Activated CD4-positive, alpha-beta T cell treated with anti-CD3 and anti-CD28 coated beads, Interleukin-2, Interleukin-4, amounts not matched to agents 100 ng/mL and 50 ng/mL, durations not matched to agents 16 hours and 8 hours (primary cell): ENCODE results near the gene EIF2S3B.
A peak's percentile ranks its signal among the peaks of the same experiment; 100 is the strongest.
"Not testable (repeated sequence)": the region's sequence is repeated elsewhere in the genome, so short reads cannot be mapped to it uniquely, and the experiment has no call there.

Experiments used
- DNase-seq: peaks from one replicate; pipeline ENCODE4 v3.0.0-alpha.2; 2020; ENCODE audit warnings: low spot score

The EIF2S3B gene

DNA sequence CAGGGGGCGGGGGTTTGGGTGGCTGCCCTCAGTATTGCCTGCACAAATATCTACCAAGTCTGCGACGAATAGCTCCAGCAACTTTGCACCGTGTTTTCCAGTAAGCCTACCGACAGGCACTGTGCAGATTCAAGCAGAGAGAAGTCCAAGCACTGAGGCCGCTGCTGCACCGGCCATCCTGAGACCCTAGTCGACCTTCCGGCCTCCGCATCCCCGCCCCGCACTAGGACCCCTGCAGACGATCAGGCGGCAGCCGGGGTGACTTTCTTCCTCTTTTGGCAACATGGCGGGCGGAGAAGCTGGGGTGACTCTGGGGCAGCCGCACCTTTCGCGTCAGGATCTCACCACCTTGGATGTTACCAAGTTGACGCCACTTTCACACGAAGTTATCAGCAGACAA, at the start of gene EIF2S3B:
TSS of gene EIF2S3B (plus strand) at position 271 of the 400 bp plus-strand sequence. CDS start at position 284, 13 bp downstream.
- no peak for DNase-seq

DNA sequence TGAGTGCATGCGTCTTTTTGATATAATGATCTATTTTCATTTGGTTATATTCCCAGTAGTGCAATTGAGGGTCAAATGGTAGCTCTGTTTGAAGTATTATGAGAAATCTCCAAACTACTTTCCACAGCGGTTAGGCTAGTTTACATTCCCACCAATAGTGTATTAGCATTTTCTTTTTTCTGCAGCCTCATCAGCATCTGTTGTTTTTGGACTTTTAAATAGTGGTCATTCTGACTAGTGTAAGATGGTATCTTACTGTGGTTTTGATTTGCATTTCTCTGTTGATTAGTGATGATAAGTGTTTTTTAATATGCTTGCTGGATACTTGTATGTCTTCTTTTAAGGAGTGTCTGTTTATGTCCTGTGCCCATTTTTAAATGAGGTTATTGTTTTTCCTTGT, 48.8 kb upstream of the EIF2S3B start:
- DNase-seq, result no peak

DNA sequence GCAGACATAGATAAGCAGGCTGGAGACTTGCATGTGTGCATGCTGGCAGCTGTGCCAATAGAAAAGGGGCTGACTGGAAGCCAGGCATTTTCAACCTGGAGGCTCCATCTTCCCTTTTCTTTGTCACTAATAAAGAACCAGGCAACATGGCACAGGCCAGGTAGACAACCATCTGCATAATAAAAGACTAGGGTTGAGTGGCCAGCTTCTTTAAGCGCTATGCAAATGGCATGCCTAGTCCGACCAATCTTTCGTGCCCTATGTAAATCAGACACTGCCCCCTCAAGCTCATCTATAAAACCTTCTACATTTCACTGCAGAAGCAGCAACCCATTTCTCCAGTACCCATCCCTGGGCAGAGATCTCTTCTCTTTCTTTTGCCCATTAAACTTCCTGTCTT, 47.9 kb upstream of the EIF2S3B start:
- no peak for DNase-seq

DNA sequence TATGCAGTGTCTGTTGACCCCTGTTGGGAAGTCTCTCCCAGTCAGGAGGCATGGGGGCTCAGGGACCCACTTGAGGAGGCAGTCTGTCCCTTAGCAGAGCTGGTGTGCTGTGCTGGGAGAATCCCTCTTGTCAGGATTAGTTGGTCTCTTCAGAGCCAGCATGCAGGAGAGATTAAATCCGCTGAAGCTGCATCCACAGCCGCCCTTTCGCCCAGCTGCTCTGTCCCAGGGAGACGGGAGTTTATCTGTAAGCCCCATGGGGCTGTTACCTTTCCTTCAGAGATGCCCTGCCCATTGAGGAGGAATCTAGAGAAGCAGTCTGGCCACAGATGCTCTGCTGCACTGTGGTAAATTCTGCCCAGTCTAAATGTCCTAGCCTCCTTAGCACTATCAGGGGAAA, 39.4 kb upstream of the EIF2S3B start:
- no peak for DNase-seq

DNA sequence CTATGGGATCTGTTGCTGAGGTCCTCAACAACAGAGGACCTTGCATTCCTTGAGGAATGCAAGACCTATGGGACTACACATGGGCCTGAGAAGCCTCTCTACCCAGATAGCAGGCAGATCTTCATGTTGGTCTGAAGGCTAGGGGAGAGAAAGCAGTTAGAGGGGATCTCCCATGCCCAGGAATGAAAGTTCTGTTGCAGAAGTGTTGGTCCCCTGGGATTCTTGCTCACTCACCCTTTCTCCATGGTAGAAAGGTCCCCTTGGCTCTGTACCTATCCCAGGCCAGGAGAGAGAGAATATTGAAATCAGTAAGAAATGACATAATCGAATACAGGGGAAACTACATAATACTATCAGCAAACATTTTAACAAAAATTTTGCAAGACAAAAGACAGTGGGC, 36.0 kb upstream of the EIF2S3B start:
- no peak for DNase-seq

DNA sequence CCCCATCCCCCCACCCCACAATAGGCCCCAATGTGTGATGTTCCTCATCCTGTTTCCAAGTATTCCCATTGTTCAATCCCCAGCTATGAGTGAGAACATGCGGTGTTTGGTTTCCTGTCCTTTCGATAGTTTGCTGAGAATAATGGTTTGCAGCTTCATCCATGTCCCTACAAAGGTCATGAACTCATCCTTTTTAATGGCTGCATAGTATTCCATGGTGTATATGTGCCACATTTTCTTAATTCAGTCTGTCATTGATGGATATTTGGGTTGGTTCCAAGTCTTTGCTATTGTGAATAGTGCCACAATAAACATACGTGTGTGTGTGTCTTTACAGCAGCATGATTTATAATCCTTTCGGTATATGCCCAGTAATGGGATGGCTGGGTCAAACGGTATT, 32.9 kb upstream of the EIF2S3B start:
- not testable (repeated sequence) for DNase-seq

DNA sequence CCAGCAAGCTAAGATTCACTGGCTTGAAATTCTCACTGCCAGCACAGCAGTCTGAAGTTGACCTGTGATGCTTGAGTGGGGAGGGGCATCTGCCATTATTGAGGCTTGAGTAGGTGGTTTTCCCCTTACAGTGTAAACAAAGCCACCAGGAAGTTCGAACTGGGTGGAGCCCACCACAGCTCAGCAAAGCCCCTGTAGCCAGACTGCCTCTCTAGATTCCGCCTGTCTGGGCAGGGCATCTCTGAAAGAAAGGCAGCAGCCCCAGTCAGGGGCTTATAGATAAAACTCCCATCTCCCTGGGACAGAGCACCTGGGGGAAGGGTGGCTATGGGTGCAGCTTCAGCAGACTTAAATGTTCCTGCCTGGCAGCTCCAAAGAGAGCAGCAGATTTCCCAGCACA, 23.8 kb upstream of the EIF2S3B start:
- DNase-seq, result not testable (repeated sequence)

DNA sequence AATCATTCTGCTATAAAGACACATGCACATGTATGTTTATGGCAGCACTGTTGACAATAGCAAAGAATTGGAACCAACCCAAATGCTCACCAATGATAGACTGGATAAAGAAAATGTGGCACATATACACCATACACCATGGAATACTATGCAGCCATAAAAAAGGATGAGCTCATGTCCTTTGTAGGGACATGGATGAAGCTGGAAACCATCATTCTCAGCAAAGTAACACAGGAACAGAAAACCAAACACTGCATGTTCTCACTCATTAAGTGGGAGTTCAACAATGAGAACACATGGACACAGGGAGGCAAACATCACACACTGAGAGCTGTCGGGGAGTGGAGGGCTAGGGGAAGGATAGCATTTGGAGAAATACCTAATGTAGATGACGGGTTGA, 18.4 kb upstream of the EIF2S3B start:
- DNase-seq, result not testable (repeated sequence)

DNA sequence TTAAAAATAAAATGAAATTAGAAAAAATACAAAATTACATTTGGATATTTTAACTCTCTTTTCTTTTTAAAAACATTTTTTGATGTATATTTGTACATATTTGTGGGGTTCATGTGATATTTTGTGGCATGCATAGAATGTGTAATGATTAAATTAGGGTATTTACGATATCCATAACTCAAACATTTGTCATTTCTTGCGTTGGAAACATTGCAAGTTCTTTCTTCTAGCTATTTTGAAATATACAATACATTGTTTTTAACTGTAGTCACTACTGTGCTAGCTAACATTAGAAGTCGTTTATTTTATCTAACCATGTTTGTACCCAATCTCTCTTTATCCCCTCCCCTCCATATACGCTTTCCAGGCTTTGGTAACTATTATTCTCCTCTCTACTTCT, 13.9 kb upstream of the EIF2S3B start:
- no peak for DNase-seq

DNA sequence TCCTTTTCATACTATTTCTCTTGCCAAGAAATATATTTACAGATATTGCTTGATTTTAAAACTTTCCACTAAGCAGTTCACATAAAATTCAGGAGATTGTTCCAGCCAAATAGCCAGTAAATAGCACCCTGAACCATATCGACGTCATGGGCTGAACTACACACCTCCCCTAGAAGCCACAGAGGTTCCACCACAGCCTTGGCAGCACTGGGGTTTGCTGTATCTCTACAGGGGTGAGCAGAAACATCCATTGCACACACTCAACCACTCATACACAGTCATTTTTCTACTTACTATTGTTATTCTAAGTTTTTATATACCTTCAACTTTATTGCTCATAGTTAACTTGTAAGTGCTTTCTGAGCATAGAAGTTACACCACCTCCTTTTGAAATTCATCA, 8.1 kb upstream of the EIF2S3B start:
- DNase-seq, result no peak

DNA sequence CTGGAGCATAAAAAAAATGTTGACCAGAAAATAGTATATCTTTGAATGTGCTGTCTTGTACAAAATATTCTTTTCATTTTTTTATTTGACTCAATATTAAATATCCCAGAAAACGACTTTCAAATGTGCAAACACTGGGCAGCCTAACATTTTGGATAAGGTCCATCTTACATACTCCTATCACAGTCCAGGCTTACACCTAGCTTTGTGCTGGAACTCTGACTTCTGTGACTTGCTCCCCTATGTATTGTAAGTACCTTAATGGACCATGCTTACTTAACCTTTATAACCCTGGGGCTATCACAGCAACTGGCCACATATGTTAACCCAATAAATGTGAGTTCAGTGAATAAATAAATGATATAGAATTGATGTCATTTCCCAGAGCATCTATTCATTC, 7.6 kb upstream of the EIF2S3B start:
- no peak for DNase-seq

DNA sequence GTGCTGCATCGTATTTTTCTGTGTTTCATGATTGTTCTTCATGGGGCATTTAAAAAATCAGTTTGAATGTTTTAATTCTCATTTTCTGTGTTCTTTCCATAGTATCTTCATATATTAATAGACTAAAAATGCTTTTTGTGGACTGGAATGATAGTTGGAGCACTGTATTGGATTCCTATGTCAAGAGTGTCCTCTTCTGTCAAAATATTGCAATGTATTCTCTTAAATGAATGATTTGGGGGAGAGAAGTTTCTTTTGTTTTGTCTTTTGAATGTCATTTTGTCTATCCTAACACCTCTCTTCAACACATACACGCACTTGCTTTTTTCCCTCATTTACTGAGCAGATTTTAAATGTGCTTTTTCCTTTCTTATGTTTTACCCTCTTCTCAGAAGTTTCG, 4.7 kb upstream of the EIF2S3B start:
- no peak for DNase-seq

DNA sequence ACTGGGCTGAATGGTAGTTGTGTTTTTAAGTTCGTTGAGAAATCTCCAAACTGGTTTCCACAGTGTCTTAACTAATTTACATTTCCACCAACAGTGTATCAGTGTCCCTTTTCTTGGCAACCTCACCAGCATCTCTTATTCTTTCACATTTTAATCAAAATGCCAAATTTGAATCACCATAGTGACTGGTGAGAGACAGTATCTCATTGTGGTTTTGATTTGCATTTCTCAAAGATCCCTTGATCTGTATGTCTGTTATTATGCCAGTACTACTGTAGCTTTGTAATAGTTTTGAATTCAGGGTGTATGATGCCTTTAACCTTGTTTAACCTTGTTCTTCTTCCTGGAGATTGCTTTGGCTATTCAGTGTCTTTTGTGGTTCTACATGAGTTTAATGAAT, 2.2 kb upstream of the EIF2S3B start:
- DNase-seq, result no peak

DNA sequence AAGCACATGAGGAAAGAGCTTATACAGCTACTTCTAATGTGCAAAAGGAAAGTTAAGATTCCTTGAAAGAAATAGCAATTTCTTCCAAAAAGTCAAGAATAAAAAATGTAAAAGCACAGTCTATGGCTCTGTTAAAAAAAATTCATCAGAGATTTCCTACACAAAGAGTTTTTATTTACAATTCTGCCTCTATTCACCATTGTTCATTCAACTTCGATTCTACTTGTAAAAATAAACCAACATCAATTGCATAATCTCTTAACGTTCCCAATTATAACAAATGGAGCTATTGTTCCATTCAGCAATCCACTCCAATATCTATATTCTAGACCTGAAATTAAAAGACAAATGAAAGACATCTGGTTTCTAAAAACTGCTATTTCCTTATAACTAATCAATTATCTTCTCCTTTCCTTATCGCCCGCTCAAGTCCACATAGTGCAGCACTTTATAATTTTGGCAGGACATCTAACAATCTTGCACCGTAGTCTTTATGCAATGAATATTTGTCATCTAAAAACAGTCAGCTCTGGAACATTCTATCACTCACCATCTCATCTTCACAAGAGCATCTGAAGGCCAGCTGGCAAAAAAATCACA, 6.2 kb downstream of the EIF2S3B start:
- DNase-seq, result no peak

DNA sequence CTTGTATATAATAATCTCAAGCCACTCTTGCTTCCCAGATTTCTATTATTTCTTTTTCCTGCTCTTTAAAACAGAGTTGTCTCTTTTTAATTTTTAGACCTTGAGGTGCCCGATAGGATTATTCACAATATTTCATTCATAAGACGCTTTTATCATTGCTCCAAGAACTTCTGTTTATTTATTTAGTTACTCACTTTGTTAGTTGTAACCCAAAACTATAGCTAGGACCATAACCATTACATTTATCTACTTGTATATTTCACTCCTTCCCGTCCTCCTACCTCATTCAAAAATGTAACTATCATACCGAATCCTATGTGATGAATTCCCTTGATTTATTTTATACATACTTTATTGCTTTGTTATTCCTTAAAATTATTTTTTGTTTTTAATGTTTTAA, 7.1 kb downstream of the EIF2S3B start:
- no peak for DNase-seq

DNA sequence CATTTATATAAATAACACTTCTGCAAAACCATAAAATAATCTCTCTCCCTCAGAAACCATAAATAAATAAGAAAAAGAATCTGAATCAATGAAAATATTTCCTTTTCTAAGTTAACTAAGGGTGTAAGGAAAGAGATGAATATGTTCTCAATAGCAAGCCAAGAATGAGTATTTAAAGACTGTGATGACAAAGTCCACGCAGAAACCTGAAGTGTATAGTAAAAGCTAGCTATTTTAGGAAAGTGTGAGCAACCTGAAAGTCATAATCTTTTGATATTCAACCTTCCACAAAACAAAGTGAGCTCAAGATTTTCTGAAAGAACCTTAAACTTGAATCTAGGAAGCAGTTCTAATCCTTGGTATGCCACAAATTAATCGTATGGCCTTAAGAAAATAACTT, 15.9 kb downstream of the EIF2S3B start:
- no peak for DNase-seq

DNA sequence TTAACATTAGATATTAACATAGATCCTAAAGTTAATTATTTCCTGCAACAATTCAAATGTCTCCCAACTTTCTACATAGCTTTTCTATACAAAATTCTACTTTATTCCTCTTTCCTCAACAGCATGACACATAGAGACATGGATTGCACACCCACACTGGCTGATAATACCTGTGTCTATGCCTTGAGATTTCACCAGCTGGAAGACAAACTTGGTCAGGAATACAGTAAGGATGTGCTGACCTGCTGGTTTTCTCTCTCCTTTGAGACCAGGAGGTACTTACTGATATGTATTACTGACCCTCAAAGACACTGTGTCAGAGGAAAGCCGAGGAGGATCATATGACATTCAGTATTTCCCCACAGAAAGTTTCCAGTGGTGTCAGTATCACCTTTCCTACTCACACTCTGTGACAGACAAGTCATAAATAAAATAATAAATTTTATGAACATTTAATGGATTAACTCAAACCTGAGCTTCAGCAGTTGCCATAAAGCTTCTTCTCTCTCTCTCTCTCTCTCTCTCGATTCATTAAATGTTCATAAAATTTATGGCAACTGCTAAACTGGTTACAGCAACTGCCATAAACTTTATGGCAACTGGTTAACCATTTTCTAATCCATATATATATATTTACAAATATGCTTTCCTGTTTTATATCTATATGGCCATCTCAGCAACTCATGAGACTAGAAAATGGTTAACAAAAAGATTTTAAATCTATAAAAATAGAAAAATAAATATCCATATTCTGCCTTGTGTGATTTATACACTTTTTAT, 22.7 kb downstream of the EIF2S3B start:
- DNase-seq, result no peak

DNA sequence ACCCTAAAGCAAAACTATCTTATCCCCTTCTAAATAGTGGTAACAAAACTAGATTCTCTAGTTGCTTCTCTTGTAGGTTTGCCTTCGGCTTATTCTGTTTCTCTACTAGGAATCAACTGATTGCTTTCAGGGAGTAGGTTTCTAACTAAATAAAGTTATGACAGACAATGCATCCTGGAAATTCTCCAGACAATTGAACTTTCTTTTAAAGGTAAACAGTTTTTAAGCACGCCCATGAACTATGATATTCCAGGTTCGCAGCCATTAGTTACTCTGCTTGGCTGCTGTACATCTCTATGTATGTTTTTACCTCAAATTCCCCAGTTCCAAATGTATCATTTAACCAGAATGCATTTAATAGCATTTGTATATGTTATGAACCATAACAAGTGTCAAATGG, 23.9 kb downstream of the EIF2S3B start:
- DNase-seq, result no peak

DNA sequence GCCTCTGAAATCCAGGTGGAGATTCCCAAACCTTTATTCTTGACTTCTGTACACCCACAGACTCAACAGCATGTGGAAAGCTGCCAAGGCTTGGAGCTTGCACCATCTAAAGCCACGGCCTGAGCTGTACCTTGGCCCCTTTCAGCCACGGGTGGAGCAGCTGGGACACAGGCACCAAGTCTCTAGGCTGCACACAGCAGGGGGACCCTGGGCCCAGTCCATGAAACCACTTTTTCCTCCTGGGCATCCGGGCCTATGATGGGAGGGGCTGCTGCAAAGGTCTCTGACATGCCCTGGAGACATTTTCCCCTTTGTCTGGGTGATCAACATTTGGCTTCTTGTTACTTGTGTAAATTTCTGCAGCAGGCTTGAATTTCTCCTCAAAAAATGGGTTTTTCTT, 32.0 kb downstream of the EIF2S3B start:
- no peak for DNase-seq

DNA sequence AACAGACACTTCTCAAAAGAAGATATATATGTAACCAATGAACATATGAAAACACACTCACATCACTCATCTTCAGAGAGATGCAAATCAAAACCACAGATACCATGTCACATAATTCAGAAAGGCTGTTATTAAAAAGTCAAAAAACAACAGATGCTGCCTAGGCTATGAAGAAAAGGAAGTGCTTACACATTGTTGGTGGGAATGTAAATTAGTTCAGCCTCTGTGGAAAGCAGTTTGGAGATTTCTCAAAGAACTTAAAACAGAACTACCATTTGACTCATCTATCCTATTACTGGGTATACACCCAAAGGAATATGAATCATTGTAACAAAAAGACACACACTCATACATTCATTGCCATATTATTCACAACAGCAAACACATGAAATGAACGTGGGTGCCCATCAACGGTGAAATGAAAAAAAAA, 35.1 kb downstream of the EIF2S3B start:
- peak; percentile 67 for DNase-seq

DNA sequence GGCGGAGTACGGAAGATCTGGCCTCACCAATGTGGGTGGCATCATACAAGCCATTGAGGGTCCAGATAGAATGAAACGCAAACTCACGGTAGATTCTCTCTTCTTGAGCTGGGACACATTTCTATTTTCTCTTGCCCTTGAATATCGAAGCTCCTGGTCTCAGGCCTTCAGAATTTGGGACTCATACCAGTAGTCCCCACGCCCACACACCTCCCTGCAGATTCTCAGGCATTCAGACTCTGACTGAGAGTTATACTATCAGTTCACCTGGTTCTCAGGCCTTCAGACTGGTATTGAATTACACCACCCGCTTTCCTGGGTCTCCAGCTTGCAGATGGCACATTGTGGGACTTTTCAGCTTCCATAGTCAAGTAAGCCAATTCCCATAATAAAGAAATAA, 37.8 kb downstream of the EIF2S3B start:
- DNase-seq, result no peak

DNA sequence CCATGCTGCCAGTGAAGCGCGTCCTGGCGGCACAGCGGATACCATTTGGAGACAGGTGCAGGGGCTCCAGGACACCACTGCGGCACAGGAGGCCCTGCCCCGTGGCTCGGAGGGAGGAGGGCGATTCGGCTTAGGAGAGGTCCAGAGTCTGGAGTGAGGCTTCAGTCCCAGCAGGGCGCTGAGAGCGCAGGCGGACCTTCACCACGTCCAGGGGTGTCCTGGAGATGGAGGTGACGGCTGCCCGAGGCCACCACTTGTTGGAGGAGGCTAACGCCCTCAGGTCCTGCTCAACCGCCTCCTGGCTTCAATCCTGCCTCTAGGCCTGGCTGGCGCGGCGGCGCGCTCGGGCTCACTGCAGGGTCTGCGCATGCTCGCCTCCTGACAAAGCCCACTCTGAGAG, 45.7 kb downstream of the EIF2S3B start:
- DNase-seq, result no peak

DNA sequence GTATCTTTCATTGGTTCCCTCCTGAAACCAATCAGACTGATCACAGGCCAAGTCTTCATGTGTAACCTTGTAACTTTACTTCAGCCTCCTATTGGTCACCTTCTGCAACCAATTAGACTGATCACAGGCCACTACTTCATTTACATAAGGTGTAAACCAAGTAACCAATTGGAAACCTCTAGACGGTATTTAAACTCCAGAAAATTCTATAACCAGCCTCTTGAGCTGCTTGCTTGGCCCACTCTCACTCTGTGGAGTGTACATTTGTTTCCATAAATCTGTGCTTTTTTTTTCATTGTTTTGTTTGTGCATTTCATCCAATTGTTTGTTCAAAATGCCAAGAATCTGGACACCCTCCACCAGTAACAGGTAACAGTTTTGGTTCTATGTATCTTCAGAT, 47.5 kb downstream of the EIF2S3B start:
- DNase-seq, result no peak

DNA sequence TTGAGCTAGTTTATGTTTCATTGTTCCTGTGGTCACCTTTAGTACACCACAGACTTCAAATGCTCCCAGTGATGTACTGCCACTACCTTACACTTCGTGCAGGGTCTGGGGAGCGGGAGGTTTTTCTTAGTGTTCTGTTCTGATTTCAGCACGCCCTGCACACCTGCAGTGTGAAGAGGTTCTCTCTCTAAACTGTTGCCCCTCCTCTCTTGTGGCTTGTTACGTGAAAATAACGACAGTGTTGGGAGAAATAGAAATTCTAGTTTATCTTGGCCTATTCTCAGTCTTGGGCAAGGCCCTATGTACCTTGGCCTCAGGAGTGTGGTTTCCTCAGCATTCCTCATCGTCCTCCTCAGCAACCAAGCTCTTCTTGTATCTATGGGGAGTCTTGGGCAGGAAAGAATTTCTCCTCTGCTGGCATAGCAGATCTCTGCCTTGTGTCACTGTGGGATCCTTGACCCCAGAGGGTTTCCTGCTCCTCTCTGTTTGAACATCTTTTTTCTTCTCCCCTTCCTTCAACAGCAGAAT, 48.6 kb downstream of the EIF2S3B start:
- no peak for DNase-seq
